ENCODE data around the gene SKAP1. TPM values are rescaled to one million over a fixed set of nuclear protein-coding genes. Genes with fewer than 3 reads are reported as not detected.

Gene SKAP1
- total and polyA plus RNA-seq, 12 donors: 3.2 to 117 (median 10.7) TPM

- Histone ChIP-seq H3K36me3 (replicated peaks in 1 of 2) (no peaks in the 10 kb centered on the region), H3K4me1 (replicated peaks in 1 of 2) (peaks cover 0 to 11% of the 10 kb centered on the region in 2 donors), H3K9me3 (replicated peaks in 1 of 3) (no peaks in the 10 kb centered on the region), H3K27me3 (no peaks in the 10 kb centered on the region), H3K4me3 (no peak overlapping the region), H3K27ac (no peak overlapping the region)
- intact Hi-C loops (cut with DNase I): loop anchor here in 1 of 2 donors (5.0 kb wide), 1 partner anchor 110 kb away; no protein-coding TSS in a partner anchor
- peak; percentile 89 to 98 (median 91) for TF ChIP-seq CTCF (IDR thresholded peaks at IDR 0.05)
- TF ChIP-seq POLR2A (IDR thresholded peaks at IDR 0.05): no peak
- WGBS, 4 donors: 19 to 40% (median 21%) methylated on average over 11 to 22 of the region's 22 CpGs
- DNase-seq: peak; percentile 59 to 83 (median 74)
Measured at GRCh38 chr17:48457080-48457836, 27.2 kb upstream of the SKAP1 start.

GRCh38 chr17:48456589-48456988, 26.6 kb upstream of the SKAP1 start:
- 40 to 51% (median 45%) methylated on average over 5 of the region's 5 CpGs for WGBS, 4 donors

GRCh38 chr17:48455791-48456190, 25.8 kb upstream of the SKAP1 start:
- no peak overlapping the region for H3K27ac ChIP-seq
- H3K36me3 ChIP-seq (replicated peaks in 1 of 2): no peaks in the 10 kb centered on the region
- no peaks in the 10 kb centered on the region for H3K9me3 ChIP-seq (replicated peaks in 1 of 3)
- DNase-seq: no peak
- intact Hi-C loops (cut with DNase I): loop anchor here in 1 of 2 donors (5.0 kb wide), 1 partner anchor 108 kb away; no protein-coding TSS in a partner anchor
- H3K4me3 ChIP-seq: no peak overlapping the region
- H3K27me3 ChIP-seq: no peaks in the 10 kb centered on the region
- peaks cover 0 to 11% of the 10 kb centered on the region in 2 donors for H3K4me1 ChIP-seq (replicated peaks in 1 of 2)
- TF ChIP-seq CTCF (IDR thresholded peaks at IDR 0.05): no peak

More at GRCh38 chr17:48456589-48456988, 26.6 kb upstream of the SKAP1 start:
- H3K27me3 ChIP-seq: no peaks in the 10 kb centered on the region
- H3K27ac ChIP-seq: no peak overlapping the region
- H3K9me3 ChIP-seq (replicated peaks in 1 of 3): no peaks in the 10 kb centered on the region
- H3K4me3 ChIP-seq: no peak overlapping the region
- peak in 2 of 7 donors; percentile 31 to 43 for DNase-seq
- TF ChIP-seq CTCF (IDR thresholded peaks at IDR 0.05) (no peak), POLR2A (IDR thresholded peaks at IDR 0.05) (no peak)
- peaks cover 0 to 11% of the 10 kb centered on the region in 2 donors for H3K4me1 ChIP-seq (replicated peaks in 1 of 2)
- H3K36me3 ChIP-seq (replicated peaks in 1 of 2): no peaks in the 10 kb centered on the region
- intact Hi-C loops (cut with DNase I): loop anchor here in 1 of 2 donors (5.0 kb wide), 1 partner anchor 109 kb away; no protein-coding TSS in a partner anchor

GRCh38 chr17:48453447-48453846, 23.4 kb upstream of the SKAP1 start:
- intact Hi-C loops (cut with DNase I): no loop called here
- H3K36me3 ChIP-seq (replicated peaks in 1 of 2): no peaks in the 10 kb centered on the region
- H3K27me3 ChIP-seq: no peaks in the 10 kb centered on the region

More at GRCh38 chr17:48453447-48453846, 23.4 kb upstream of the SKAP1 start:
- Histone ChIP-seq H3K4me3 (no peak overlapping the region), H3K9me3 (replicated peaks in 1 of 3) (no peaks in the 10 kb centered on the region), H3K27ac (no peak overlapping the region), H3K4me1 (replicated peaks in 1 of 2) (peaks cover 0 to 11% of the 10 kb centered on the region in 2 donors)
- no peak for DNase-seq
- no peak for TF ChIP-seq CTCF (IDR thresholded peaks at IDR 0.05)
- no peak for TF ChIP-seq POLR2A (IDR thresholded peaks at IDR 0.05)
